Subcutaneous adipose tissue (tissue), 4 donors: Measurements from ENCODE around the gene TDRD12. TPM values are rescaled to one million over a fixed set of nuclear protein-coding genes. Genes with fewer than 3 reads are reported as not detected.

Experiments
- total RNA-seq, 4 donors: library from RNA; depleted of rRNA; stranded (reverse); fragments of >200 nt; gene quantifications; one replicate each; pipeline ENCODE4 v1.1.0, GENCODE V29; 2016
- TF ChIP-seq, protein P1 (sequence below): fragments of 450-650 bp; IDR thresholded peaks from one replicate; pipeline ENCODE4 v1.5.1; 2016; ENCODE audit warnings: low read depth, mild to moderate bottlenecking, control low read depth, antibody characterized with exemption, moderate library complexity

The TDRD12 gene
- total RNA-seq, 4 donors from 2014 or later, result 1.2 TPM; not detected in 3

DNA sequence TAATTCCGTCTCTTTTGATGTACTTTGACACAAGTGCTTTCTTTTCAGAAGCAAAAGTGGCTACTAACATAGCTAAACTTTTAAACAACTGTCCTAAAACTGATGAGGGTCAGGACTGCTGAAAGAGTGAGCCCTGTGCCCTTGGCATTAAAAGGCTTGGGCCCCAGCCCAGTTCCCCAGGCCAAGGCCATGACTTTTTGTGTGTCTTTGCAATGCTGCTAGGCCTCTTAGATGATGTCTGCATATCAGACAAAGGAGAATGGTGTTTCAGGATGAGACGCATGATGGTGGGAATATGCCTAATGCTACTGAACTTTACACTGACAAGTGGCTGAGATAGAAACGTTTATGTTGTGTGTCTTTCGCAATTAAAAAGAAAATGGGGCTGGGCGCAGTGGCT, 112.0 kb downstream of the TDRD12 start:
- TF ChIP-seq, protein P1, sequence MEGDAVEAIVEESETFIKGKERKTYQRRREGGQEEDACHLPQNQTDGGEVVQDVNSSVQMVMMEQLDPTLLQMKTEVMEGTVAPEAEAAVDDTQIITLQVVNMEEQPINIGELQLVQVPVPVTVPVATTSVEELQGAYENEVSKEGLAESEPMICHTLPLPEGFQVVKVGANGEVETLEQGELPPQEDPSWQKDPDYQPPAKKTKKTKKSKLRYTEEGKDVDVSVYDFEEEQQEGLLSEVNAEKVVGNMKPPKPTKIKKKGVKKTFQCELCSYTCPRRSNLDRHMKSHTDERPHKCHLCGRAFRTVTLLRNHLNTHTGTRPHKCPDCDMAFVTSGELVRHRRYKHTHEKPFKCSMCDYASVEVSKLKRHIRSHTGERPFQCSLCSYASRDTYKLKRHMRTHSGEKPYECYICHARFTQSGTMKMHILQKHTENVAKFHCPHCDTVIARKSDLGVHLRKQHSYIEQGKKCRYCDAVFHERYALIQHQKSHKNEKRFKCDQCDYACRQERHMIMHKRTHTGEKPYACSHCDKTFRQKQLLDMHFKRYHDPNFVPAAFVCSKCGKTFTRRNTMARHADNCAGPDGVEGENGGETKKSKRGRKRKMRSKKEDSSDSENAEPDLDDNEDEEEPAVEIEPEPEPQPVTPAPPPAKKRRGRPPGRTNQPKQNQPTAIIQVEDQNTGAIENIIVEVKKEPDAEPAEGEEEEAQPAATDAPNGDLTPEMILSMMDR, result no peak

DNA sequence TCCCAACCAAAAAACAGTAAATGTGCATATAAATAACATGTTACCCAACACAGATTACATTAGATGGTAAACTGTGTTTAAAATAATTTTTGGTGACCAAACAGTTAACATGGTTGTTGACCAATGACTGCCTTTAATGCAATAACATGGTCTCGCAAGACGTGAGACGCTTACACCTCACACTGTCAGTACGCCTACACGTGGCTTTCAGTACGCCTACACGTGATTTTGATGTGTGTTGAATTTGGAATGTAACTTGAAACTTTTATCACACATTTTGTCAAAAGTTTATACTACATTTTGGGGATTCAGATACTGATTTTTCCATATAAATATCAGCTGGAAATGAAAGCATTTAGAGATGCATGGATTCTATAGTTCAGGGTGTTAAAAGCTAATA, 118.0 kb downstream of the TDRD12 start:
- TF ChIP-seq, protein P1, result no peak

DNA sequence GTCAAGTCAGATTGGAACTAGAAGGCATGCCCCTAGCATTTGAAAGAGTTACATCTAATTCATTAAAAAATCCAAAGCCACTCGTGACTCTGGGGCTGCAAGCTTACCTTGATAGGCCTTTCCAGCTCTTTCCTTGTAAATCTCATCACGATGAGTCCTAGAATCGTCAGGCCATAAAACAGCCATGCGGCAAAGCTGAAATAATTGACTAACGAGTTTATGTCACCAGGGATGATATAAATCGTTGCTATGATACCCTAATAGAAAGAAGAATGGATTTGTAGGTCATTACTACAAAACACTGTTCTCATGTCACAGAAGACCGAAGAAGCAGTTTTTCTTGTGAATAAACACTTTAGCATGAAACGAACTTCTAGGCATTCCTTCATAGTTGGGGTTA, 122.5 kb downstream of the TDRD12 start:
- TF ChIP-seq, protein P1, result no peak

DNA sequence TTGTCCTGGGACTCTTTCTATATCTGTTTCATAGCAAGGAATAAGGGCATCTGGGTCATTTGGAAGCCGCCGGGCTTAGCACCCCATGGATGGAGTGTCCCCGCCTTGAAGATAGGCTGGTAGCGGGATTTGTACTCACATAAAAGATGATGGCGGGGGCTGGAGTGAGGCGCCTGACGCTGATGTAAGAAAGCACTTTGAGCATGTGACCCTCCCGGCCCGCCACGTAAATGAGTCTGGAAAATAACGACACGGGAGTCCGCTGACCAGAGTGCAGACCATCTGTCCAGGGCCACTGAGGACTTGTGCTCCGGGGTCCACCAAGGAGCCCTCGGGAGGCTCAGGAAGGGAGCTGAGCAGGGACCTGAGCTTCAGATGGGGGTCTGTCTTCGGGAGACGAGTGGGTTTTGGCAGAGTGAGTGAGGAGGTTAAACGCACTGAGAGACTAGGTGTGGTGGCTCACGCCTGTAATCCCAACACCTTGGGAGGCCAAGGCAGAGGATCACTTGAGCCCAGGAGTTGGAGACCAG, 124.2 kb downstream of the TDRD12 start:
- TF ChIP-seq, protein P1, result no peak

DNA sequence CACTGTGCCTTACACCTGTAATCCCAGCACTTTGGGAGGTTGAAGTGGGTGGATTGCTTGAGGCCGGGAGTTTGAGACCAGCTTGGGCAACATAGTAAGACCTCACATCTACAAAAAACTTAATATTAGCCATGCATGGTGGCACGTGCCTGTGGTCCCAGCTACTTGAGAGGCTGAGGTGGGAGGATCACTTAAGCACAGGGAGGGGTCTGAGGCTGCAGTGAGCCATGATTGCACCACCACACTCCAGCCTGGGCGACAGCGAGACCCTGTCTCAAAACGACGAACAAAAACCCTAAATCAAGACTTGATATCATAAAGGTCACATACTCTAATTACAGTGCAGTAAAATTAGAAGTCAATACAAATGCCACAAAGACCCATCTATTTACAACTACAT, 132.6 kb downstream of the TDRD12 start:
- TF ChIP-seq, protein P1, result no peak

DNA sequence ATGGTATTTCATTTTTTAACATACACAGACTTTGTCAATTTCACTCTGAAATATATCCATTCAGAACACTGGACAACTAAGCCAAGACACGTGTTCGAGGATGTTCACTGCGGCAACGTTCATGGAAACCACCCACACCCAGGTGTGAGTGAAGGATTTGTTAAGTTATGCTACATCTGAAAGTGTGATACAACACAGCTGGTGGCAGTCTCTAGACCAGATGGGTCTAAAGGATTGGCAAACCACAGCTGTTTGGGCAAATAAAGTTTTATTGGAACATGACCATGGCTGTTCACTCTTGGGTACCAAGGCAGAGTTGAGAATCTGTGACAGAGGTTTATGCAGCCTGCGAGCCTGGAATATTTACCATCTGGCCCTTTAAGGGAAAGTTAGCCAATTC, 138.0 kb downstream of the TDRD12 start:
- TF ChIP-seq, protein P1, result no peak

DNA sequence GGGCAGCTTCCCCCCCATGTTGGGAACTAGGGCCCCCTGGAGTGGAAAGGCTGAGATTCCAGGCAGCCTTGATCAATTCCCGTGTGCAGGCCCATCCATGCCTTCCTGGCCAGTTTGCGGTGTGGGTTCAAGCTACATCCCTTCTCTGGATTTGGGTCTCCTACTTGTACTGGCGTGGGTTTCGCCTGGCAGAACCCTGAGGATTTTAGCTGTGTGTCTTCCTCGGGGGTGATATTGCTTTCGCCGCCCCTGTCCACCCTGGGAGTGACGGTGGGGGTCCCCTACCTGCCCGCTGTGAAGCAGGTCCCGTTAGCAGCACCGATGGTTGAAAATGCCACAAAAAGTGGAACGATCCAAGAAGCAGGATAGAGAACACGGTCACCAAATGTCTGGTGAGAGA, 138.6 kb downstream of the TDRD12 start:
- TF ChIP-seq, protein P1, result no peak
